ENCODE measurements around the gene RIF1.

DNA sequence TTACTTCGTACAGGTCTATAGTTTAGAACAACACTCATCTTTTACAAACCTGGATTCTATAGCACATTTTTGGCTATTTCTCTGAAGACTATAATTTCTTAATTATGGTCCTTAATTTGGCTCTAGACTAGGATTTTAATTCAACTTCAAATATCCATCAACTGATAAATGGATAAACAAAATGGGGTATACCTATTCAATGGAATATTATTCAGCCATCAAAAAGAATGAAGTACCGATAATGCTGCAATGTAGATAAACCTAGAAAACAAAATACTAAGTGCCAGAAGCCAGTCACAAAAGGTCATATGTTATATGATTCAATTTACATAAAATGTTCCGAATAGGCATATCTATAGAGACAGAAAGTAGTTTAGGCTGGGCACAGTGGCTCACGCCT is 15.2 kb upstream of the RIF1 start:
- TF ChIP-seq, protein P1, sequence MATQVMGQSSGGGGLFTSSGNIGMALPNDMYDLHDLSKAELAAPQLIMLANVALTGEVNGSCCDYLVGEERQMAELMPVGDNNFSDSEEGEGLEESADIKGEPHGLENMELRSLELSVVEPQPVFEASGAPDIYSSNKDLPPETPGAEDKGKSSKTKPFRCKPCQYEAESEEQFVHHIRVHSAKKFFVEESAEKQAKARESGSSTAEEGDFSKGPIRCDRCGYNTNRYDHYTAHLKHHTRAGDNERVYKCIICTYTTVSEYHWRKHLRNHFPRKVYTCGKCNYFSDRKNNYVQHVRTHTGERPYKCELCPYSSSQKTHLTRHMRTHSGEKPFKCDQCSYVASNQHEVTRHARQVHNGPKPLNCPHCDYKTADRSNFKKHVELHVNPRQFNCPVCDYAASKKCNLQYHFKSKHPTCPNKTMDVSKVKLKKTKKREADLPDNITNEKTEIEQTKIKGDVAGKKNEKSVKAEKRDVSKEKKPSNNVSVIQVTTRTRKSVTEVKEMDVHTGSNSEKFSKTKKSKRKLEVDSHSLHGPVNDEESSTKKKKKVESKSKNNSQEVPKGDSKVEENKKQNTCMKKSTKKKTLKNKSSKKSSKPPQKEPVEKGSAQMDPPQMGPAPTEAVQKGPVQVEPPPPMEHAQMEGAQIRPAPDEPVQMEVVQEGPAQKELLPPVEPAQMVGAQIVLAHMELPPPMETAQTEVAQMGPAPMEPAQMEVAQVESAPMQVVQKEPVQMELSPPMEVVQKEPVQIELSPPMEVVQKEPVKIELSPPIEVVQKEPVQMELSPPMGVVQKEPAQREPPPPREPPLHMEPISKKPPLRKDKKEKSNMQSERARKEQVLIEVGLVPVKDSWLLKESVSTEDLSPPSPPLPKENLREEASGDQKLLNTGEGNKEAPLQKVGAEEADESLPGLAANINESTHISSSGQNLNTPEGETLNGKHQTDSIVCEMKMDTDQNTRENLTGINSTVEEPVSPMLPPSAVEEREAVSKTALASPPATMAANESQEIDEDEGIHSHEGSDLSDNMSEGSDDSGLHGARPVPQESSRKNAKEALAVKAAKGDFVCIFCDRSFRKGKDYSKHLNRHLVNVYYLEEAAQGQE (IDR thresholded peaks at IDR 0.05): no peak
- TF ChIP-seq, protein P2, sequence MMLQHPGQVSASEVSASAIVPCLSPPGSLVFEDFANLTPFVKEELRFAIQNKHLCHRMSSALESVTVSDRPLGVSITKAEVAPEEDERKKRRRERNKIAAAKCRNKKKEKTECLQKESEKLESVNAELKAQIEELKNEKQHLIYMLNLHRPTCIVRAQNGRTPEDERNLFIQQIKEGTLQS (IDR thresholded peaks at IDR 0.05): no peak
- TF ChIP-seq, protein P3, sequence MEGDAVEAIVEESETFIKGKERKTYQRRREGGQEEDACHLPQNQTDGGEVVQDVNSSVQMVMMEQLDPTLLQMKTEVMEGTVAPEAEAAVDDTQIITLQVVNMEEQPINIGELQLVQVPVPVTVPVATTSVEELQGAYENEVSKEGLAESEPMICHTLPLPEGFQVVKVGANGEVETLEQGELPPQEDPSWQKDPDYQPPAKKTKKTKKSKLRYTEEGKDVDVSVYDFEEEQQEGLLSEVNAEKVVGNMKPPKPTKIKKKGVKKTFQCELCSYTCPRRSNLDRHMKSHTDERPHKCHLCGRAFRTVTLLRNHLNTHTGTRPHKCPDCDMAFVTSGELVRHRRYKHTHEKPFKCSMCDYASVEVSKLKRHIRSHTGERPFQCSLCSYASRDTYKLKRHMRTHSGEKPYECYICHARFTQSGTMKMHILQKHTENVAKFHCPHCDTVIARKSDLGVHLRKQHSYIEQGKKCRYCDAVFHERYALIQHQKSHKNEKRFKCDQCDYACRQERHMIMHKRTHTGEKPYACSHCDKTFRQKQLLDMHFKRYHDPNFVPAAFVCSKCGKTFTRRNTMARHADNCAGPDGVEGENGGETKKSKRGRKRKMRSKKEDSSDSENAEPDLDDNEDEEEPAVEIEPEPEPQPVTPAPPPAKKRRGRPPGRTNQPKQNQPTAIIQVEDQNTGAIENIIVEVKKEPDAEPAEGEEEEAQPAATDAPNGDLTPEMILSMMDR (IDR thresholded peaks at IDR 0.05; ENCODE audit: low read depth, low read length, missing input control): no peak
- TF ChIP-seq JUND (IDR thresholded peaks at IDR 0.05): no peak
- no peak for TF ChIP-seq SP1 (IDR thresholded peaks at IDR 0.05)
- TF ChIP-seq EGR1 (IDR thresholded peaks at IDR 0.05; ENCODE audit: low read depth in 2 of 2): no peak
- TF ChIP-seq, protein P4, sequence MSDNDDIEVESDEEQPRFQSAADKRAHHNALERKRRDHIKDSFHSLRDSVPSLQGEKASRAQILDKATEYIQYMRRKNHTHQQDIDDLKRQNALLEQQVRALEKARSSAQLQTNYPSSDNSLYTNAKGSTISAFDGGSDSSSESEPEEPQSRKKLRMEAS (IDR thresholded peaks at IDR 0.05): no peak
- no peak for TF ChIP-seq YY1 (IDR thresholded peaks at IDR 0.05)
- TF ChIP-seq HNF4G (IDR thresholded peaks at IDR 0.05): no peak
- no peak for TF ChIP-seq TAF1 (conservative IDR thresholded peaks at IDR 0.05)
- no peak for TF ChIP-seq GABPA (IDR thresholded peaks at IDR 0.05 in 1 of 2, conservative IDR thresholded peaks at IDR 0.05 in 1 of 2)
- TF ChIP-seq, protein P5, sequence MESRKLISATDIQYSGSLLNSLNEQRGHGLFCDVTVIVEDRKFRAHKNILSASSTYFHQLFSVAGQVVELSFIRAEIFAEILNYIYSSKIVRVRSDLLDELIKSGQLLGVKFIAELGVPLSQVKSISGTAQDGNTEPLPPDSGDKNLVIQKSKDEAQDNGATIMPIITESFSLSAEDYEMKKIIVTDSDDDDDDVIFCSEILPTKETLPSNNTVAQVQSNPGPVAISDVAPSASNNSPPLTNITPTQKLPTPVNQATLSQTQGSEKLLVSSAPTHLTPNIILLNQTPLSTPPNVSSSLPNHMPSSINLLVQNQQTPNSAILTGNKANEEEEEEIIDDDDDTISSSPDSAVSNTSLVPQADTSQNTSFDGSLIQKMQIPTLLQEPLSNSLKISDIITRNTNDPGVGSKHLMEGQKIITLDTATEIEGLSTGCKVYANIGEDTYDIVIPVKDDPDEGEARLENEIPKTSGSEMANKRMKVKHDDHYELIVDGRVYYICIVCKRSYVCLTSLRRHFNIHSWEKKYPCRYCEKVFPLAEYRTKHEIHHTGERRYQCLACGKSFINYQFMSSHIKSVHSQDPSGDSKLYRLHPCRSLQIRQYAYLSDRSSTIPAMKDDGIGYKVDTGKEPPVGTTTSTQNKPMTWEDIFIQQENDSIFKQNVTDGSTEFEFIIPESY (IDR thresholded peaks at IDR 0.05): no peak
